ENCODE results near the gene SYNE2. TPM values are rescaled to one million over a fixed set of nuclear protein-coding genes. Genes with fewer than 3 reads are reported as not detected.

SYNE2 gene
- total RNA-seq, 1 donor from 2014 or later: 145 TPM

DNA sequence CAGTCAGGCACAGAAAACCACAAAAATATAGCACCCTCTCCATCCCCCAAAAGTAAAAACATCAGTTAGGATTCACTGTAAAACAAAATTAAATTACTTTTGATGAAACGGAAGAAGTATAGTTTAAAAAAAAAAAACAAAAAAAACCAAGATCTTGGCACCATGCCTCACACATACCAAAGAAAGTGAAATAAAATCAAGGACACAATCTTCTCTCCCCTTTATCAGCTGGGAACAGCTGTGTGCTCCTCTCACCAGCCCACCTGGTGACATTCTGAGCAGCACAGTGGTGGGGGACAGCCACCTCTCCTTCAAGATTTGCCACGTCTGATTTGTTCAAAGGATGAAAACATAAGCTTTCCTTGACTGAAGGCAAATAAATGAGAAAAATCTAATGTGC, 385.8 kb downstream of the SYNE2 start:
- H3K9me3 ChIP-seq: no peaks in the 10 kb centered on the region
- no peaks in the 10 kb centered on the region for H3K36me3 ChIP-seq
- intact Hi-C loops (cut with DNase I): no loop called here
- H3K4me1 ChIP-seq: no peaks in the 10 kb centered on the region
- H3K27ac ChIP-seq: no peak overlapping the region
- DNase-seq (ENCODE audit: extremely low spot score in 2 of 2): no peak
- no peak overlapping the region for H3K4me3 ChIP-seq
- TF ChIP-seq POLR2A (IDR thresholded peaks at IDR 0.05) (no peak), POLR2AphosphoS5 (IDR thresholded peaks at IDR 0.05; ENCODE audit: insufficient read depth in 1 of 2, low read depth in 1 of 2) (no peak)
- TF ChIP-seq, protein P1, sequence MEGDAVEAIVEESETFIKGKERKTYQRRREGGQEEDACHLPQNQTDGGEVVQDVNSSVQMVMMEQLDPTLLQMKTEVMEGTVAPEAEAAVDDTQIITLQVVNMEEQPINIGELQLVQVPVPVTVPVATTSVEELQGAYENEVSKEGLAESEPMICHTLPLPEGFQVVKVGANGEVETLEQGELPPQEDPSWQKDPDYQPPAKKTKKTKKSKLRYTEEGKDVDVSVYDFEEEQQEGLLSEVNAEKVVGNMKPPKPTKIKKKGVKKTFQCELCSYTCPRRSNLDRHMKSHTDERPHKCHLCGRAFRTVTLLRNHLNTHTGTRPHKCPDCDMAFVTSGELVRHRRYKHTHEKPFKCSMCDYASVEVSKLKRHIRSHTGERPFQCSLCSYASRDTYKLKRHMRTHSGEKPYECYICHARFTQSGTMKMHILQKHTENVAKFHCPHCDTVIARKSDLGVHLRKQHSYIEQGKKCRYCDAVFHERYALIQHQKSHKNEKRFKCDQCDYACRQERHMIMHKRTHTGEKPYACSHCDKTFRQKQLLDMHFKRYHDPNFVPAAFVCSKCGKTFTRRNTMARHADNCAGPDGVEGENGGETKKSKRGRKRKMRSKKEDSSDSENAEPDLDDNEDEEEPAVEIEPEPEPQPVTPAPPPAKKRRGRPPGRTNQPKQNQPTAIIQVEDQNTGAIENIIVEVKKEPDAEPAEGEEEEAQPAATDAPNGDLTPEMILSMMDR (IDR thresholded peaks at IDR 0.05): no peak
- H3K27me3 ChIP-seq: no peaks in the 10 kb centered on the region

DNA sequence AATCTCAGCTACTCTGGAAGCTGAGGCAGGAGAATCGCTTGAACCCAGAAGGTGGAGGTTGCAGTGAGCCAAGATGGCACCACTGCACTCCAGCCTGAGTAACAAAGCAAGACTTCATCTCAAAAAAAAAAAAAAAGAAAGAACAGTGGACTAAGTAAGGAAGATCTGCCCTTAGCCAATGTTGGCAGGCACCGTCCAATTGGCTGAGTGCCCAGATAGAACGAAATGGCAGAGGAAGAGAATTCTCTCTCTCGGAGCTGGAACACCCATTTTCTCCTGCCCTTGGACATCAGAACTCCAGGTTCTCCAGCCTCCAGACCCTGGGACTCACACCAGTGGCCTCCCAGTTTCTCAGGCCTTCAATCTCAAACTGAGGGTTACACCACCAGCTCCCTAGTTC, 391.5 kb downstream of the SYNE2 start:
- Histone ChIP-seq H3K4me3 (no peak overlapping the region), H3K4me1 (no peaks in the 10 kb centered on the region), H3K27me3 (no peaks in the 10 kb centered on the region), H3K36me3 (no peaks in the 10 kb centered on the region), H3K9me3 (no peaks in the 10 kb centered on the region), H3K27ac (no peak overlapping the region)
- intact Hi-C loops (cut with DNase I): no loop called here
- TF ChIP-seq, protein P1 (IDR thresholded peaks at IDR 0.05): no peak
- TF ChIP-seq POLR2AphosphoS5 (IDR thresholded peaks at IDR 0.05; ENCODE audit: insufficient read depth in 1 of 2, low read depth in 1 of 2) (no peak), POLR2A (IDR thresholded peaks at IDR 0.05) (no peak)
- no peak for DNase-seq (ENCODE audit: extremely low spot score in 2 of 2)

DNA sequence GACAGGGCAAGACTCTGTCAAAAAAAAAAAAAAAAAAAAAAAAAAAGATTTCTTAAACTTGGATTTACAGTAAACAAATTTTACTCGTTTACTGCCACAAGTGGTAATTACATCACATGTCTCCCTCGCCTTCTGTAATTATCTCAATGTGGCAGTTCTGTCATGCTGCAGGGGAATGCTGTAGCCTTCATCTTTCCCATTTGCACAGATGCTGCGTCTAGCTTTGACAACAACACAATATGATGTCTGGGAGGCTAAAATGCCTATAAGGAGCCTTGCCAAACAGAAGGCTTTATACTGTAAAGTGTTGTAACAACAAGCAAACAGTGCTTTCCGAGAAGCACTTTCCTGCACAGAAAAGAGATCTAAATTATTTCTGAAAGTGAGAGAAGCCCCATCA, 392.7 kb downstream of the SYNE2 start:
- Histone ChIP-seq H3K4me1 (no peaks in the 10 kb centered on the region), H3K27ac (no peak overlapping the region), H3K36me3 (no peaks in the 10 kb centered on the region), H3K27me3 (no peaks in the 10 kb centered on the region), H3K9me3 (no peaks in the 10 kb centered on the region), H3K4me3 (no peak overlapping the region)
- intact Hi-C loops (cut with DNase I): no loop called here
- TF ChIP-seq, protein P1 (IDR thresholded peaks at IDR 0.05): no peak
- TF ChIP-seq POLR2A (IDR thresholded peaks at IDR 0.05): no peak
- TF ChIP-seq POLR2AphosphoS5 (IDR thresholded peaks at IDR 0.05; ENCODE audit: insufficient read depth in 1 of 2, low read depth in 1 of 2): no peak
- no peak for DNase-seq (ENCODE audit: extremely low spot score in 2 of 2)

DNA sequence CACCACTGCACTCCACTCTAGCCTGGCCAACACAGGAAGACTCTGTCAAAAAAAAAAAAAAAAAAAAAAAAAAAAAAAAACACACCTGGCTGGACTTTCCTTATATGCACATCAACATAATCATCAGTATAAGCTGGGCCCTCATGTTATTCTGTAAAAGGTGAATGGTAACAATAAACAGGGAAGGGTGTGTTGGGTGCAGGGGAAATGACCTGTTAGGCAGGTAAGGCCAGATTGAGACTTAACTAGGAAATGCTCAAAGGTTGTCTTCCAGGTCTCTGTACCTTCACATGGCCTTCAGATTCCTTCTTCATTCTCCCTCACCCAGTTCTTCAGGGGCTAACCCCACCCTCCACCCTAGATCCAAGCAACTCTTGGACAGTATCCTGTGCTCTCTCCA, 393.9 kb downstream of the SYNE2 start:
- Histone ChIP-seq H3K4me3 (no peak overlapping the region), H3K27ac (no peak overlapping the region), H3K9me3 (no peaks in the 10 kb centered on the region), H3K4me1 (no peaks in the 10 kb centered on the region), H3K27me3 (no peaks in the 10 kb centered on the region), H3K36me3 (no peaks in the 10 kb centered on the region)
- TF ChIP-seq, protein P1 (IDR thresholded peaks at IDR 0.05): no peak
- TF ChIP-seq POLR2AphosphoS5 (IDR thresholded peaks at IDR 0.05; ENCODE audit: insufficient read depth in 1 of 2, low read depth in 1 of 2) (peak in 1 of 2 donors; percentile 14), POLR2A (IDR thresholded peaks at IDR 0.05) (no peak)
- no peak for DNase-seq (ENCODE audit: extremely low spot score in 2 of 2)
- intact Hi-C loops (cut with DNase I): no loop called here

DNA sequence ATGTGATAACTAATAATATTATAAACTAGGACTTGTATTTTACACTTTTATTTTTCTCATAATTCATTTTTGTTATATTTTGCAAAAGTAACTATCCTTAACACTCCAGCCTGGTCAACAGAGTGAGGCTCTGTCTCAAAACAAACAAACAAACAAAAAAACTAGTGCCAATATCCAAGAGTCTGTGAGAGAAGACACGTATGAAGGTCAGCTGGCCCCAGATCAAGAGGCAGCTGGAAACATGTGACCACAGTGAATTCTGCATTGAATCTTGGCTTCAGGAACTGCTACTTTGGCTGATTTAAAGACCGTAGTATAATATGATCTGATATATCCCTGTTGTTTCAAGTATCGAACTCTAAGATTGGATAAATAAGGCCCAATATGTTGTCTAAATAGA, 394.4 kb downstream of the SYNE2 start:
- Histone ChIP-seq H3K27me3 (no peaks in the 10 kb centered on the region), H3K4me3 (no peak overlapping the region), H3K27ac (no peak overlapping the region), H3K36me3 (no peaks in the 10 kb centered on the region), H3K9me3 (no peaks in the 10 kb centered on the region), H3K4me1 (no peaks in the 10 kb centered on the region)
- TF ChIP-seq, protein P1 (IDR thresholded peaks at IDR 0.05): no peak
- TF ChIP-seq POLR2AphosphoS5 (IDR thresholded peaks at IDR 0.05; ENCODE audit: insufficient read depth in 1 of 2, low read depth in 1 of 2) (no peak), POLR2A (IDR thresholded peaks at IDR 0.05) (no peak)
- DNase-seq (ENCODE audit: extremely low spot score in 2 of 2): no peak
- intact Hi-C loops (cut with DNase I): no loop called here

Measured in vagina (tissue), 2 donors.